Stimulated activated CD4-positive, alpha-beta T cell treated with anti-CD3 and anti-CD28 coated beads, Interleukin-15, amount 100 ng/mL, for 24 hours (primary cell): ENCODE data around the gene LTBP1.

Experiments used
- DNase-seq: peaks from one replicate; pipeline ENCODE4 v3.0.0-alpha.2; 2020

Gene LTBP1

DNA sequence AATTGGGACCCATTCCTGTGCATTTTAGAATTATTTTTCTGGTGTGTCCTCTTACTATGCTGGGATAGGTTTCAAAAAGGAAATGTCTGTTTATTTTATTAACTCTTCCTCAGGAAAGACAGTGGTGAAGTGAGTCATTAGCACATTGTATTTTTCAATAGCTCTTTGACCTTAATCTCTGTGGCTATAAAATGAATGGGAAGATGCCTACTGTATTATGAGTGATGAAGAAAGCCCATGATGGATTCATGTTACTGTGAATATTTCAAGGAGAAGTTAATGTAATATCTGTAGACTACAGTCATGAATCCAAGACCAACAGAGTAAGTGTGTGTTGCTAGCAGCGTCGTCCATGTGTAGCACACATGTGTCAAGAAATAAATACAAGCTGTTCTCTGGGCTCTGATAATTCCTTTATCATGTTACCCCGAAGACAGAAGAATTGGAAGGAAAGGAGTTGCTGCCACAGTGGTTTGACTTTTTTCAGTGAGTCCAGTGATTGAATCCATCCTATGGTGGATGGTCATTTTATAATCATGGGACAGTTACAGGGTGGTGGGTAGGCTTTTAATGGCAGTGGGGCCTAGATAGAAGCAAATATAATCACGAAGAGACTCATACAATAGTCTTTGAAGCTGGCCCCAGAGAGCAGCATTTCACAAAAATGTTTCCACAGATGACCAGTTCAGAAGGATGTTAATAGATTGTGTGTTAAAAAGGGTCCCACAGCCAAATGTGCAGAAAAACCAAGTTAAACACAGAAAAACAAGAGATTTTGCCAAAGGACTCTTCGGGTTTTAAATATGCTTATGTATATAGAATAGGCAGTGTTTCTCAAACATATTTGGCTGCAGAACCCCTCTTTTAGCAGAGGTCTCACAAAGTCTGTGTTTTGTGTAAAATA lies 290.0 kb downstream of the LTBP1 start:
- no peak for DNase-seq

- DNase-seq: no peak
Measured at GRCh38 chr2:33238111-33238510, 291.4 kb downstream of the LTBP1 start.

- DNase-seq: no peak
Measured at GRCh38 chr2:33240178-33240577, 293.4 kb downstream of the LTBP1 start.

GRCh38 chr2:33241072-33241471 lies 294.3 kb downstream of the LTBP1 start:
- DNase-seq: no peak

GRCh38 chr2:33241581-33241980 lies 294.8 kb downstream of the LTBP1 start:
- no peak for DNase-seq

DNA sequence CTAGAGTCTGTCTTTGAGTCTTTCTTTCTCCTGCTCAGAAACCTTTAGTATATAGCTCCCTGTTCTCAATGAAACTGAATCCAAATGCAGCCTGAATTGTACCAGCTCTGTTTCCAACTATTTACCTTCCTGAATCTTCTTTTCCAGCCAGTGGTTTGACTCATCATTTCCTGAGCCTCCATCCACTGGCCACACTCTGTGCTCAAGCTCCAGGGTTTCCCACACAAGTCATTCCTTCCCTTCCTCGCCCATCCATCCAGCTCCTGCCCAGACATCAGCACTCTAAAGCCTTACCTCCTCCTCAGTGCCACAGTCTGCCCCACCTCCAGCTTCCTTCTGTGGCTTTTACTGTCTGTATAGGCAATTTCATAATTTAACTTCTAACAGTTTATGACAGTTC lies 296.1 kb downstream of the LTBP1 start:
- DNase-seq: no peak

- no peak for DNase-seq
Measured at GRCh38 chr2:33246432-33246831, 299.7 kb downstream of the LTBP1 start.

GRCh38 chr2:33247365-33247764 lies 300.6 kb downstream of the LTBP1 start:
- no peak for DNase-seq

GRCh38 chr2:33250417-33251029 lies 303.8 kb downstream of the LTBP1 start:
- no peak for DNase-seq

DNA sequence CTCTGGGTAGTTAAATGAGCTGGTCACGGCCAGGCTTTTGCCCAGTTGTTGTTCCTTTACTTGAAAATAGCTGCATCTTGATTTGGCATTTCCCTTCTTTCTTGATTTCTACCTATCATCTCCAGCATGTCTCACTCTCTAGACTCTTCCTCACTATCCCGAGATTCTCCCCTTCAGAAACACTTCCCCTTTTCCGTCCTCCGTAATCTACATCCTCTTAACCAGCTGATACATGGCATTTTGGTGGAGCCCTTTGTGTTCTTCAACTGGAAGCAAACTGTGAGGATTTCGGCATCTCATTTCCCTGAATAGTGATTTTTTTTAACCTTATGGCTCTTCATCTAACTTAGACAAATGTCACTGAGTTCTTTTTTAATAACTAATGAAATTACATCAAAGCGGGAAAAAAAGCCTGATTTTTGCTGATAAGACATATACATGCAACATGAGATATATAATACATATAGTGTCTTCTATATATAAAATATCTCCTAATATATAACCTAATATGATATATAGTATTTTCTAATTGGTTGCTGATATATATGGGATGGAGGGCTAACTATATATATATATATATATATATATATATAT lies 309.5 kb downstream of the LTBP1 start:
- DNase-seq: no peak

GRCh38 chr2:33258387-33258786 lies 311.6 kb downstream of the LTBP1 start:
- no peak for DNase-seq

DNA sequence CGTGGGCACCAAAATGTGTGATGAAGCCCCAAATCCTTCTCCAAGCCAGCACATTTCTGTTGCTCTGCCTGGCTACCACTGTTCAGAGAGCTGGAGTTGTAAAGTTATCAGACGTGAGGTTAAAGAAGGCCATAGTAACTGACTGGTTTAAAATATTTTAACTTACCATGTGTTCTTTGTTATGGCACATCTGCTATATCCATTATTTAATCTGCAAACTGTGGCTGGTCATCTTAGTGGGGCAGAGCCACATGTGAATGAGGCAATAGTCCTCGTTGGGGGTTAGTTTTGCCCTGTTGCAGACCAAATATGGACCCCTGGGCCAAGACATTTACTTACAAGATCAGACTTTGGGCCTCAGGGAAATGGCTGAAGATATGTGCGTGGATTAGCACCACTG lies 315.3 kb downstream of the LTBP1 start:
- no peak for DNase-seq

DNA sequence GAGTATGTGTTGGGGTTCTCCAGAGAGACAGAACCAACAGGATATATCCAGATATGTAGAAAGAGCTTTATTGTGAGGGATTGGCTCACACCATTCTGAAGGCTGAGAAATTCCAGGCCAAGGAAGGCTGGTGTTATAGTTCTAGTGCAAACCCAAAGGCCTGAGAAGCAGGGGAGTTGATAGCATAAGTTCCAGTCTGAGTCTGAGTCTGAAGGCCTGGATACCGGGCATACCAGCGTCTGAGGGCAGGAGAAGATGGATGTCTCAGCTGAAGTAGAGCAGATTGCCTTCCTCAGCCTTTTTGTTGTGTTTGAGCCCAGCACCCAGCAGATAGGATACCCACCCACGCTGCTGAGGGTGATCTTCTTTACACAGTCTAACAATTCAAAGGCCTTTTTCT lies 318.0 kb downstream of the LTBP1 start:
- no peak for DNase-seq

DNA sequence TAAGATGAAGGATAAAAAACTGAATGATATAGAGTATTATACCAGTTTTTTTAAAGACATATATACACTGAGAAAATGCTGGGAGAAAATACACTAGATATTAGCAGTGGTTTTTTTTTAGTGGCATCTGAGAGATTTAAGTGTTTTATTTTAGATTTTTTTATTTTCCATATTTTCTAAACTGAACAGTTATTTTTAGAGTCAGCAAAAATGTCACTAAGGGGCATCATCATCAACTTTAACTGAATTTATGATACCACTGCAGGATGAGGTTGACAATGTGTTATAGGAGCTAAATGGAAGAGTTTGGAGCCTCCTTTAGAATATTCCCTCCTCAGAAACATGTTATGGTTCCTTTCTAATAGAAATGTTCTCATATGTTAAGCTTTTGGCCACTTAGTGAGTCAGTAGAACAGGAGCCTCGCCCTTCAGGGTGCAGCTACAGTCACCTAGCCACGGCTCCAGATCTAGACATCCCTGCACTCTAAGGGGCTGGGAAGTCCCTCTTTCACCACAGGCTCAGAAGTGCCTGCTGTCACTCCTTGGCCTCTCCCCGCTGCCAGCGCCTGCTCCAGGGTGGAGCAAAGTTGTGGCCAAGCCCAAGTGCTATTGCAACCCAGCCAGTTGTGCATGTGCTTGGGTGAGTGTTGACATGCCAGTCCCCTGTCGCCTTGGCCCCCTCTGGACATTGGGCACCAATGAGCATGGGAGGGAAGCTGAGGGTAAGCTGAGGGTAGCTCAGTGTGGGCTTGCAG lies 319.0 kb downstream of the LTBP1 start:
- no peak for DNase-seq

GRCh38 chr2:33266467-33266866 lies 319.7 kb downstream of the LTBP1 start:
- DNase-seq: no peak

DNA sequence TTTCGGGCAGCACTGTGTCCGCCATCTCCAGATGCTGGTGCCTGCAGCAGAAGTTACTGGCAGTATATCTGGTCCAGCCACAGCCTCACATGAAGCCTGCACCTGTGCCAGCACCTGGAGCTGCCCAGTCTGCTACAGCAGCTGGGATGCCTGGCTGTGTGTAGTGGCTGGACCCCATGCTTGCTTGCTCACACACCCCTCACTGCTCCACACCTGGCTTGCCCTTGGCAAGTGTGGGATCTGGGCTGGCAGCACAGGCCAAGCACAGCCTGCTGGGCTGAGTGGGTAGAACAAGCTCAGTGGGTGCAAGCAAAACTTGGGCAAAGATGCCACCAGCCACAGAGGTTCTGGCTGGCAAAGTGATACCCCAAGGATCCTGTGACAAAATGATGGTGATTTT lies 320.3 kb downstream of the LTBP1 start:
- DNase-seq: no peak

- no peak for DNase-seq
Measured at GRCh38 chr2:33267756-33268155, 321.0 kb downstream of the LTBP1 start.

DNA sequence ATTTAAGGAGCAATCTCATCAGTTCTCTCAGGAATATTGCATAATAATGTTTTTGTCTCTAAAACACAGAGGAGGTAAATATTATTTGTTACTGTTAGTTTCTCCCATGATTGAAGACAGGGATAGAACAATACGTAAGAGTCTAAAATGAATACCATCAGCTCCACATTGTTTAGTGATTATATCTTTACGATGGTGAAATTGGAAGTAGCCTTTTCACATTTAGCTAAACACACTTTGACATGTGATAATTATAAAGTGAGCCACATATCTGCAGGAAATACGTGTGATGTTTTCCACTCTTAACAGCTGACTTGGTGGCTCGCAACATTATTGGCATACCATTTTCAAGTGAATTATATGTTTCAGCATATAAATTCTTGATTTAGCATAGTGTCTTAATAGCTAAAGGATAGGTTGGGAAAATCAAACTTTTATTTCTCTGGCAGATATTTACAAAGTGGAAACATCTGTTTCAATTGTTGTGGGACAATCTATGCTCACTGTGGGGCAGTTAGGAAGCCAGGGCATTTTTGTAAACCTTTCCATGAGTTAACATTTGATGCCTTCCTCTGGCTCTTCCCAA lies 321.6 kb downstream of the LTBP1 start:
- DNase-seq: no peak

DNA sequence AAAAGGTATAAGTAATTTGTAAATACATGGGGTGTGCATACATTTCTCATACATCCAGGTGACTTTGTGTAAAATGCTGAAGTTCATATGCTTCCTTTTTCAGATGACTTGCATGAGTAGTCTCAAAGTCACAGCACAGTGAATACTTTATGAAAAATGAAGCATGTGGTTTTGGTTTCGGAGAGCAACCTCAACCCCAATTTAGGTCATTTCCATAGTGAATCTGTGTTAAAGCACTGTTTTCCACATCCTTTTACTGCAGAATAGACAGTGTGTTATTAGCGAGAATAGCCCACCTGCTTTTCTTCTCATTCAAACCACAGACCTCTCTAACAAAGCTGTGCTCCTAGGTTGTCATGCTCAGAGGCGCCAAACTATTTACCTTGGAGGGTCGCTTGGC lies 325.2 kb downstream of the LTBP1 start:
- DNase-seq: peak; percentile 3

- no peak for DNase-seq
Measured at GRCh38 chr2:33273479-33273878, 326.7 kb downstream of the LTBP1 start.

GRCh38 chr2:33274524-33274923 lies 327.8 kb downstream of the LTBP1 start:
- DNase-seq: no peak

DNA sequence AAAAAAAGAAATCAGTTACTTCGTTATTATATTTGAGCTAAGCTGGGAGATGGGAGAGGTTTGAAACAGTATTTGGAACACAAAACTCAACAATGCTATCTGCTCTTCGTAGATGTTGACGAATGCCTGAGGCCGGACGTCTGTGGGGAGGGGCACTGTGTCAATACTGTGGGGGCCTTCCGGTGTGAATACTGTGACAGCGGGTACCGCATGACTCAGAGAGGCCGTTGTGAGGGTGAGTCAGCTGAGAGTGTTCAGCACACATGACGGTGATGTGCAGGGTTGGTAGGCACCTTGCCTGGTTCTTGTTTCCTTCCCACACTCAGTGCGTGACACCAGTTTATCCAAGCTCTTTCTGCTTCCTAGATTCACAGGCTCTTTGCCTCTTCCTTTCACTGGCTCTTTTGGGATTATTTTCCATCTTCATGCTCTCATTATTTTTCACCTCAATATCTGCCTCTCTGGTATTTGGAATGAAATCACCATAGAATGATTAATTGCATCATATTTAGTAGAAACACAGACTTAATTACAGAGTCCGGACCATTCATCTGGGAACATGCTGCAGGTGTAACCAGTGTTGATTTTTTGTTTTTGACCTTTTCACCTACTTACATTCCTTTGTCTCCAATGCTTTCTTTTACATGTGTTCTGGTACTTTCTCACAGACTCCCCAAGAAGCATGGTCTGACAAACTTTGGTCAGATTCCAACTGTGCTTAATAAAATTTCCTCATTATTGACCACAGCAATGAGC lies 329.1 kb downstream of the LTBP1 start:
- peak; percentile 23 for DNase-seq
